Embryonic facial prominence (tissue), 1 donor: ENCODE measurements around the gene KCNJ14.
"Not testable (repeated sequence)": the region's sequence is repeated elsewhere in the genome, so short reads cannot be mapped to it uniquely, and the experiment has no call there.

Experiments used
- DNase-seq: peaks from one replicate; pipeline ENCODE4 v3.0.0-alpha.2; 2016; ENCODE audit errors: extremely low spot score

Gene KCNJ14

GRCh38 chr19:48471836-48472235 lies 16.5 kb downstream of the KCNJ14 start:
- no peak for DNase-seq

- DNase-seq = no peak
Observed at GRCh38 chr19:48473161-48473966, 18.0 kb downstream of the KCNJ14 start.

GRCh38 chr19:48474084-48474592 lies 18.8 kb downstream of the KCNJ14 start:
- no peak for DNase-seq

GRCh38 chr19:48475369-48476068 lies 20.1 kb downstream of the KCNJ14 start:
- DNase-seq = no peak

GRCh38 chr19:48476176-48476575 lies 20.8 kb downstream of the KCNJ14 start:
- DNase-seq = no peak

- no peak for DNase-seq
Observed at GRCh38 chr19:48477067-48477685, 21.8 kb downstream of the KCNJ14 start.

GRCh38 chr19:48477698-48478338 lies 22.4 kb downstream of the KCNJ14 start:
- DNase-seq = no peak

- no peak for DNase-seq
Observed at GRCh38 chr19:48478339-48479256, 23.2 kb downstream of the KCNJ14 start.

- DNase-seq = no peak
Observed at GRCh38 chr19:48479686-48480085, 24.3 kb downstream of the KCNJ14 start.

GRCh38 chr19:48480183-48480557 lies 24.8 kb downstream of the KCNJ14 start:
- no peak for DNase-seq

GRCh38 chr19:48480558-48481500 lies 25.5 kb downstream of the KCNJ14 start:
- no peak for DNase-seq

- DNase-seq = no peak
Observed at GRCh38 chr19:48481846-48482639, 26.7 kb downstream of the KCNJ14 start.

- DNase-seq = no peak
Observed at GRCh38 chr19:48483301-48483700, 27.9 kb downstream of the KCNJ14 start.

- no peak for DNase-seq
Observed at GRCh38 chr19:48484247-48484893, 29.0 kb downstream of the KCNJ14 start.

- no peak for DNase-seq
Observed at GRCh38 chr19:48484931-48485612, 29.7 kb downstream of the KCNJ14 start.

GRCh38 chr19:48486706-48487105 lies 31.3 kb downstream of the KCNJ14 start:
- not testable (repeated sequence) for DNase-seq

- DNase-seq = no peak
Observed at GRCh38 chr19:48487544-48487943, 32.2 kb downstream of the KCNJ14 start.

- no peak for DNase-seq
Observed at GRCh38 chr19:48487948-48488347, 32.6 kb downstream of the KCNJ14 start.
